HG03095 (cell line): ENCODE results near the gene PXMP2.
"Not testable (repeated sequence)": the region's sequence is repeated elsewhere in the genome, so short reads cannot be mapped to it uniquely, and the experiment has no call there.

Experiments
- ATAC-seq: cut with Tn5 transposase; IDR thresholded peaks from one replicate; pipeline ENCODE4 v1.9.1; 2021; ENCODE audit warnings: moderate library complexity; ENCODE audit not compliant: unreplicated experiment

The PXMP2 gene

GRCh38 chr12:132692030-132692429, 4.6 kb downstream of the PXMP2 start:
- not testable (repeated sequence) for ATAC-seq

- ATAC-seq: not testable (repeated sequence)
These were observed 7.5 kb downstream of the PXMP2 start for GRCh38 chr12:132694888-132695287.

- ATAC-seq: no peak
These were observed 8.0 kb downstream of the PXMP2 start for GRCh38 chr12:132695431-132695830.

- no peak for ATAC-seq
These were observed 11.0 kb downstream of the PXMP2 start for GRCh38 chr12:132698341-132698740.

- no peak for ATAC-seq
These were observed 12.9 kb downstream of the PXMP2 start for GRCh38 chr12:132700212-132700822.

GRCh38 chr12:132702640-132703039, 15.3 kb downstream of the PXMP2 start:
- ATAC-seq: no peak

GRCh38 chr12:132703641-132704040, 16.3 kb downstream of the PXMP2 start:
- no peak for ATAC-seq

- no peak for ATAC-seq
These were observed 19.9 kb downstream of the PXMP2 start for GRCh38 chr12:132707241-132707640.

GRCh38 chr12:132708150-132708549, 20.8 kb downstream of the PXMP2 start:
- ATAC-seq: no peak

- ATAC-seq: peak; percentile 29
These were observed 22.6 kb downstream of the PXMP2 start for GRCh38 chr12:132710043-132710404.

- peak; percentile 87 for ATAC-seq
These were observed 23.2 kb downstream of the PXMP2 start, which contains the start of gene PGAM5 for GRCh38 chr12:132710405-132711079. Gene PGAM5, plus strand, starts transcription at chr12:132710842. Its CDS starts 35 bp downstream, at chr12:132710877.

GRCh38 chr12:132711080-132711843, 23.9 kb downstream of the PXMP2 start:
- peak; percentile 10 for ATAC-seq

- no peak for ATAC-seq
These were observed 25.7 kb downstream of the PXMP2 start for GRCh38 chr12:132713123-132713522.

GRCh38 chr12:132715874-132716273, 28.5 kb downstream of the PXMP2 start:
- no peak for ATAC-seq

GRCh38 chr12:132716356-132716755, 29.0 kb downstream of the PXMP2 start:
- ATAC-seq: no peak

GRCh38 chr12:132717011-132717410, 29.6 kb downstream of the PXMP2 start:
- ATAC-seq: no peak

GRCh38 chr12:132717531-132718387, 30.4 kb downstream of the PXMP2 start:
- no peak for ATAC-seq

GRCh38 chr12:132718644-132719043, 31.3 kb downstream of the PXMP2 start:
- ATAC-seq: no peak

GRCh38 chr12:132719141-132719953, 32.0 kb downstream of the PXMP2 start:
- ATAC-seq: no peak

- no peak for ATAC-seq
These were observed 32.6 kb downstream of the PXMP2 start for GRCh38 chr12:132719954-132720324.
